PC-9 (cell line): ENCODE measurements around the gene SLFNL1. TPM values are rescaled to one million over a fixed set of nuclear protein-coding genes. Genes with fewer than 3 reads are reported as not detected.
A peak's percentile ranks its signal among the peaks of the same experiment; 100 is the strongest.

Experiments used
- BruUV-seq: library from RNA; stranded (reverse); fragments of 400-500 nt; replicated peaks from 2 replicates; lab custom pipeline; 2021; lab: Mats Ljungman, UMichigan
- CTCF ChIA-PET: fragments of 300-600 bp; sonication (Branson Sonifier 250); formaldehyde crosslinking; loops from one replicate; lab custom pipeline; 2022; ENCODE audit warnings: antibody characterized with exemption; lab: Charles Lee
- POLR2A ChIA-PET: fragments of 300-600 bp; sonication (Branson Sonifier 250); formaldehyde crosslinking; loops from one replicate; lab custom pipeline; 2022; ENCODE audit warnings: antibody characterized with exemption; ENCODE audit not compliant: unreplicated experiment; lab: Charles Lee
- DNase-seq, 2 experiments: peaks; one replicate each; pipeline versions ENCODE4 v3.0.0 to v3.0.0-alpha.2; 2015 to 2022; ENCODE audit warnings: mixed read lengths in 1 of 2
- H2AFZ ChIP-seq: fragments of 200-600 bp; sonication (generic); 2 replicates; pipeline ENCODE4 v1.8.1; 2017; ENCODE audit warnings: antibody characterized with exemption
- H3F3A ChIP-seq: fragments of 200-600 bp; sonication (generic); 2 replicates; pipeline ENCODE4 v1.8.1; 2017; ENCODE audit warnings: antibody characterized with exemption, mild to moderate bottlenecking, low read depth; ENCODE audit not compliant: insufficient read depth
- H3K27ac ChIP-seq: fragments of 200-600 bp; sonication (generic); 2 replicates; pipeline ENCODE4 v1.6.1; 2016; ENCODE audit warnings: mixed run types
- H3K27me3 ChIP-seq: fragments of 200-600 bp; sonication (generic); 2 replicates; pipeline ENCODE4 v1.6.1; 2016; ENCODE audit warnings: low read depth, mixed run types; ENCODE audit not compliant: insufficient read depth
- H3K36me3 ChIP-seq: fragments of 200-600 bp; sonication (generic); 2 replicates; pipeline ENCODE4 v1.6.1; 2016; ENCODE audit warnings: low read depth, mixed run types
- H3K4me1 ChIP-seq: fragments of 200-600 bp; sonication (generic); replicated peaks from 2 replicates; pipeline ENCODE4 v1.6.1; 2016; ENCODE audit warnings: mixed run types; ENCODE audit not compliant: insufficient read depth
- H3K4me2 ChIP-seq: fragments of 200-600 bp; sonication (generic); 2 replicates; pipeline ENCODE4 v1.6.1; 2017; ENCODE audit warnings: mixed run types
- H3K4me3 ChIP-seq: fragments of 200-600 bp; sonication (generic); 2 replicates; pipeline ENCODE4 v1.6.1; 2016; ENCODE audit warnings: mixed run types
- H3K79me2 ChIP-seq: fragments of 200-600 bp; sonication (generic); 2 replicates; pipeline ENCODE4 v1.6.1; 2017; ENCODE audit warnings: low read depth, mixed run types
- H3K9me2 ChIP-seq: fragments of 200-600 bp; sonication (generic); 2 replicates; pipeline ENCODE4 v1.8.1; 2017; ENCODE audit warnings: mild to moderate bottlenecking; ENCODE audit not compliant: insufficient read depth
- H3K9me3 ChIP-seq: fragments of 200-600 bp; sonication (generic); 2 replicates; pipeline ENCODE4 v1.8.1; 2016; ENCODE audit warnings: low read depth; ENCODE audit not compliant: insufficient read depth
- H4K20me1 ChIP-seq: fragments of 200-600 bp; sonication (generic); 2 replicates; pipeline ENCODE4 v1.8.1; 2017; ENCODE audit not compliant: insufficient read depth
- CTCF ChIP-seq: fragments of 200-600 bp; sonication (generic); conservative IDR thresholded peaks from 2 replicates; pipeline ENCODE4 v1.6.1; 2017; ENCODE audit warnings: mixed run types, antibody characterized with exemption, mild to moderate bottlenecking, moderate library complexity
- EZH2 ChIP-seq: fragments of 200-600 bp; sonication (generic); IDR thresholded peaks from 2 replicates; pipeline ENCODE4 v1.8.0; 2017; ENCODE audit warnings: antibody characterized with exemption, low read depth
- intact Hi-C: fragments of 100-400 bp; cut with micrococcal nuclease; formaldehyde crosslinking; loops from one replicate; pipeline ENCODE4 v1.10.0; 2022; ENCODE audit not compliant: unreplicated experiment
- total RNA-seq: library from RNA; stranded (reverse); gene quantifications from 2 replicates; pipeline ENCODE4 v1.2.3, GENCODE V29; 2021

Gene SLFNL1
- total RNA-seq, 1 experiment from 2014 or later = 0.41 TPM

GRCh38 chr1:41045740-41046139 lies 24.2 kb upstream of the SLFNL1 start:
- no peaks in the 10 kb centered on the region for H3K9me3 ChIP-seq
- ChIA-PET POLR2A (no interaction called here), CTCF (no interaction called here)
- TF ChIP-seq CTCF (no peak), EZH2 (no peak)
- H3F3A ChIP-seq = peaks cover 2% of the 10 kb centered on the region
- 0 out of 2 replicates have a peak, but pooled peaks cover 6% of the 10 kb centered on the region for H3K4me1 ChIP-seq
- no peak overlapping the region for H3K27ac ChIP-seq
- no peak overlapping the region for H2AFZ ChIP-seq
- no peaks in the 10 kb centered on the region for H3K79me2 ChIP-seq
- no peaks in the 10 kb centered on the region for H3K27me3 ChIP-seq
- H4K20me1 ChIP-seq = no peaks in the 10 kb centered on the region
- H3K36me3 ChIP-seq = no peaks in the 10 kb centered on the region
- BruUV-seq = no TSS peak
- no peak overlapping the region for H3K4me2 ChIP-seq
- peak; percentile 57 to 63 for DNase-seq
- intact Hi-C loops = loop anchor here (5.0 kb wide), 1 partner anchor 192 kb away; no protein-coding TSS in a partner anchor
- H3K4me3 ChIP-seq = no peak overlapping the region
- H3K9me2 ChIP-seq = no peaks in the 10 kb centered on the region

GRCh38 chr1:41044187-41044586 lies 22.7 kb upstream of the SLFNL1 start:
- no peaks in the 10 kb centered on the region for H3K9me3 ChIP-seq
- 0 out of 2 replicates have a peak, but pooled peaks cover 6% of the 10 kb centered on the region for H3K4me1 ChIP-seq
- POLR2A ChIA-PET = no interaction called here
- intact Hi-C loops = no loop called here
- no peak overlapping the region for H3K4me3 ChIP-seq
- CTCF ChIA-PET = no interaction called here
- no peak overlapping the region for H2AFZ ChIP-seq
- H4K20me1 ChIP-seq = no peaks in the 10 kb centered on the region
- H3K4me2 ChIP-seq = no peak overlapping the region
- H3K79me2 ChIP-seq = no peaks in the 10 kb centered on the region
- no peak for TF ChIP-seq EZH2
- no peaks in the 10 kb centered on the region for H3K27me3 ChIP-seq
- no peaks in the 10 kb centered on the region; the same call in 1 of the 2 replicates for H3F3A ChIP-seq
- H3K36me3 ChIP-seq = no peaks in the 10 kb centered on the region
- no peaks in the 10 kb centered on the region for H3K9me2 ChIP-seq
- BruUV-seq = no TSS peak
- H3K27ac ChIP-seq = no peak overlapping the region
- no peak for DNase-seq

- intact Hi-C loops = no loop called here
- Histone ChIP-seq H3K27me3 (no peaks in the 10 kb centered on the region), H4K20me1 (no peaks in the 10 kb centered on the region), H3K27ac (no peak overlapping the region), H3K79me2 (no peaks in the 10 kb centered on the region), H3K4me3 (no peak overlapping the region), H3K36me3 (no peaks in the 10 kb centered on the region), H3K4me2 (no peak overlapping the region), H3K9me2 (no peaks in the 10 kb centered on the region), H3K9me3 (no peaks in the 10 kb centered on the region), H3K4me1 (0 out of 2 replicates have a peak, but pooled peaks cover 6% of the 10 kb centered on the region), H3F3A (no peaks in the 10 kb centered on the region; the same call in 1 of the 2 replicates), H2AFZ (no peak overlapping the region)
- no TSS peak for BruUV-seq
- TF ChIP-seq CTCF (no peak), EZH2 (no peak)
- DNase-seq = no peak
- ChIA-PET POLR2A (no interaction called here), CTCF (no interaction called here)
Measured at GRCh38 chr1:41041614-41042270, 20.2 kb upstream of the SLFNL1 start.
